ENCODE data around the gene DPH1.

Gene DPH1

DNA sequence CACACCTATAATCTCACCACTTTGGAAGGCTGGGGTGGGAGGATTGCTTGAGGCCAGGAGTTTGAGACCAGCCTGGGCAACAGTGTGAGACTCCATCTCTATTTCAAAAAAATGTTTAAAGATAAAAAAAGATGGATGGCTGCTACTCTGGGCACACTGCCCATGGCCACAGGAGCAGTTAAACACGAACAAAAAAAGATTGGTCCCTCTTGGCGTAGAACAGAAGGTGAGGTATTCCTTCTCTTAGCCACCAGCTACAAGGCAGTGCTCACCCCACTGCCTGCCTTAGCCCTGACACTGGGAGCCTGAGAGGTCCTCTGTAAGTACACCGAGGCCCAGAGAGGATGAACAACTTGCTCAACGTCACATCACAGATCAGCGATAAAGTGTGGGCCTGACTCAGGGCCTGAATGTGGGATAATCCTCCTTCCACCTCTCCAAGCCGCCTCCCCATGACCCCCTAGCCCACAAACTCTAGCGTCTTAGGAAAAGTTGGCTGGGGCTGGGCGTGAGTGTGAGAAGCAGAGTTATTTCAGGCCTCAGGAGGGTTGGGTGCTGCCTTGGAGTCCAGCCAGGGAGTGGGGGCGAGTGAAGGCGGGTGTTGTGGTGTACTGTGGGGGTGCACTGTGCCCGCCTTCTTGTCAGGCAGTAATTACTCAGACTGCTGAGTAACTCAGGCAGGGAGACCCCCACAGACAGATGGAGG lies 2.3 kb upstream of the DPH1 start:
- DNase-seq = no peak

DNA sequence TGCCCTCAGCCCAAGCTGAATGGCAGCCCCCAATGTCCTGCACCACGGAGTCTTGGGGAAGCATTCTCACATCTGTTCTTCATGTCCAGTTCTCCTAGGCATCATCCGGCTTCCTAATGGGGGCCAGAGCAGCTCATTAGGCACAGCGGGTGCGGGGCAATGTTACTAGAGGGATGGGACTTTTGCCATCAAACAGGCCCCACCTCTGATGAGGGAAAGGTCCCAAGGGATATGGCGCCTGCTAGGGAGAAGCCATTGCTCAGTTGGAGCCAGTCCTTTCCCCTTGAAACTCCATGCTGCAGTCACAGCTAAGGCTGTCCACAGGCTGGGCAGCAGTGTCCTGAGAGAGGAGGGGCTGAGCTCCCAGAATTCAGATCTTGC lies 1.7 kb upstream of the DPH1 start:
- no peak for DNase-seq

DNA sequence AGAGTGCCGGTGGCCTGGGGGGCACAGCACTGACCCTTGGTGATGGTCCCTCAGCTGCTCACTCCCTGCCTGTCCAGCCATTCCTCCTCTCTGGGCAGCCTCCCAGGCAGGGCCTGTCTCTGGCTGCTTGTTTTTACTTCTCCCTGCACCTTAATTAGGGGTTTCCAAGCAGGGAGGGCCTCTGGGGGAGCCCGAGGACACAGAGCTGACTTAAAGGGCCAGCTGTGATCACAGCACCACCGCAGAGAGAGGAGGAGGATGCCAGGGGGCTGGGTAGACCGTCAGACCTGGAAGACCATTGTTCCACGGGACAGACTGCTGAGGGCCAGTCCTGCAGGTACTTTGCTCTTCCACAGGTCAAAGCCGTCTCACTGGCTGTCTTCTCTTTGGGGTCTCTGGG lies 1.2 kb upstream of the DPH1 start:
- no peak for DNase-seq

DNA sequence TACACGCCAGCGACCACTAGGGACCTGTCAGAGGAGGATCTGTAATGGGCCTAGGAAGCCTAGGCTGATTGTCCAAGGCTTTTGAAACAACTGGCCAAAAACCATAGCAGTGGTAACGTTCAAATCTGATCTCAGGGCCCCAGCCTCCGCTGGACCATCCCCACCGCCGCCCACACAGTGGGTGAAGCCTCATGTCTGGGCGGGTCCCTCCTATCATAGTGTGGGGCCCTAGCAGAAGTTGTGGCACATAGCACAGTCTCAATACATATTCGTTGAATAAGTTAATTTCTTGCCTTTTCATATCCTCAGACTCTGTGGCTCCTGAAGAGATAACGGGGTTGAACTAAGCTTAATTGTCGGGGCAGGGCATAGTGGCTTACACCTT lies 818 bp downstream of the DPH1 start:
- DNase-seq = no peak

DNA sequence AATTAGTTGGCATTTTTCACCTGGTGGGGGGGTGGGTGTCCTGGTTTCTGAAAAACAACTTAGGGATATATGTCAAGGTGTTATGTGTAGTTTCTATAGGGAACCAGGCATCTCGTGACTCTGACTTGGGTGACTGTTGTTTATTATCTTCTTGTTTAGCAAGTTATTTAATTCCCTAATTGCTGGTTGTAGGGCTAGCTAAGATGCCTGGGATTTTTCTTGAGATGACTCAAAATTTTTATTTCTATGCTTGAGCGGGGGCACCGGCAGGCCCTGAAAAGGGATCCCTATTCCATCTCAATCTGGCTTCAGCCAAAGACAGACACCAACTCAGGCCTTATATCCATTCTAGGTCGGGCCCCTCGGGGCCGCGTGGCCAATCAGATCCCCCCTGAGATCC lies 3.2 kb downstream of the DPH1 start:
- DNase-seq = no peak

DNA sequence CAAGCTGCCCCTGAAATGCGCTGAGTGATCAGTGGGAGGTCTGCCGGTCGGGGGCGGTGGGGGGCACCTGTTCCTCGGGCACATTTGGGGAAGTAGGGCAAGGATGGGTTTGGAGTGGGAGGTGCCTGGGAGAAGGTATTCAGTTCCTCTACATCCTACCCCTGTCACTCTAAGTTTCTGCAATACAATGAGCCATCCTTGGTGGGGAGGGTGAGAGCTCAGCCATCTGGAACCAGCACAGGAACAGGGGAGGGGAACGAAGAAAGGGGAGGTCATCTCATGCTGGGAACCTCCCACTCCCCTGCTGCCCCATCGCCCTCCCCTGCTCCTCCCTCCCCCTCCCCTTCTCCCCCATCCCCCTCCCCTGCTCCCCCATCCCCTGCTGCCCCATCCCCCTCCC lies 4.2 kb downstream of the DPH1 start:
- DNase-seq = no peak

DNA sequence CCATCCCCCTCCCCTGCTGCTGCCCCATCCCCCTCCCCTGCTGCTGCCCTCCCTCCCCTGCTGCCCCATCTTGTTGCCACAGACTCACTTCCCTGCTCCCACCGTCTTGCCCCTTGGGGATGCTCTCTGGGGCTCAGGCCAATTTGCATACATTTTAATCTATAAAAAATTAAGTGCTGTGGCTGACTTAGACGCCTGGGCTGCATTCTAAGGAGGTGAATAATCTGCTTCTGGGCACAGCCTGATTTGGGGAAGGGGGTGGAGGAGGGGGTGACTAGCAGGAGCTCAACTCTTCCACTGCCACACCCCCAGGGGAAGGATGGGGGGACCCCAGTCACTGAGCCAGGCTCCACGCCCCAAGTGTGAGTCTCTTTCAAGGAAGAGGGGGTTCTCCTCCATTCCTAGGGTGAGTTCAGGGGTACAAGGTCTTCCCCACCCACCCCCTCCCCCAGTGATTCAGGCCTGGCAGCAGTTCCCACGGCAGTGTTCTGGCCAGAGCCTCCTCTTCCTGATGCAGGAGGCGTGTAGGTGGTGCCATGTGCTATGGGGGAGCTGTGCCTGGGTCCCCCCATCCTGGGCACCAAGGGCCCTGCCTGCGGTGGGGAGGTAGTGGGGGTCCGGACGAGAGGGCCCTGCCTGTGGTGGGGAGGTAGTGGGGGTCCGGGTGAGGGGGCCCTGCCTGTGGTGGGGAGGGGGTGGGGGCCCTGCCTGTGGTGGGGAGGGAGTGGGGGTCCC lies 5.0 kb downstream of the DPH1 start:
- no peak for DNase-seq

DNA sequence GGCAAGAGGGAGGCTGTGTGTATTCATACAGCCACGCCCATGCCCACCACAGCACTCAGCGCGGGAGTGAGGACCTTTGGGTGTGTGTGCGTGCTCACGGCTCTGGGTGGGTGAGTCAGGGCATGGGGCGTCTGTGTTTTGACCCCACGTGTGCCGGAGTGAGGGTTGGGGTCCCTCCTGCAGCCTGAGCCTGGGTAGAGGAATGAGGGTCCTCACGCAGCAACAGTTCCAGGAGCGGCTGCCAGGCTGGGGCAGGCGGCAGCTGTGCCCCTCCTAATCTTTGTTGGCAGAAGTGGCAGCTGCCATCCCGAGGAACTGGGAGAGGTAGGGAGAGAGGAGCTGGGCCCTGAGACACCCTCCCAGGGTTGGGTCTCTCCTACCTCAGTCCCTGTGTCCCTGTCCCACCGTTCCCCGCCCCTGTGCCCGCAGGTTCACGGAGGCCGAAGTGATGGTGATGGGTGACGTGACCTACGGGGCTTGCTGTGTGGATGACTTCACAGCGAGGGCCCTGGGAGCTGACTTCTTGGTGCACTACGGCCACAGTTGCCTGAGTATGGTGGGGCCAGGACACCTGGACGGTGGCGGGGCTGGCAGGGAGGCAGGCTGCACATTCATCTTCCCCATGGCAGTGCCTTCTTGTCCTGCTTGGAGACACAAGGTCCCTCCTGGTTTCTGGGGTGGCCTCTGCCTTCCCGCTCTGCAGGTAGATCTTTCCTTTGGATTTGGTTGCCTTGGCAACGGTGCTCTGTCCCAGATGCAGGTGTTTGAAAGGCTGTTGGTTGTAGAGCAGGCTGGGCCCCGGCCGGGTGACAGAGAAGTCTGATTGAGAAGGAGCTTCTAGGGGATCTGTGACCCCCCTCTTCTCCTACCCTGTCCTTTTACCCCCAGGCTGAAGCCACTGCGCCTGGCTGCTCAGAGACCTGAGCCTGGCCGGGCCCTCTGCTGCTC lies 5.9 kb downstream of the DPH1 start:
- DNase-seq = no peak

DNA sequence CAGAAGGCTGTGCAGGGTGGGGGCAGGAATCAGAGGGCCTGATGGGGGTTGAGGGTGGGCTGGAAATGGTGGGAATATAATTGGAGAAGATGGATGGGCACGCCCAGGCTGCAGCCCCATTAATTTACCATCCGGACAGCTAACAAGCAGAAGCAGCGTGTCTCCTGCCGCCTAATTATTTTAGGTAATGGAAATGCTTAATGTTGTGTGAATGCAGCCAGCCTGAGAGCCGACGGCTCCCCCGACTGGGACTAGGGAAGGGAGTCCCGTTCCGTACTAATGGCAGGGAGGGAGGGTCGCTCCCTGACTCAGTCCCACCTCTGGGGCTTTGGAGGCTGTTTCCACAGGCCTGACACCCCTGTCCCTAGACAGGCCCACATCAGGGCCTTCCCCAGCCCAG lies 7.2 kb downstream of the DPH1 start:
- DNase-seq = no peak

DNA sequence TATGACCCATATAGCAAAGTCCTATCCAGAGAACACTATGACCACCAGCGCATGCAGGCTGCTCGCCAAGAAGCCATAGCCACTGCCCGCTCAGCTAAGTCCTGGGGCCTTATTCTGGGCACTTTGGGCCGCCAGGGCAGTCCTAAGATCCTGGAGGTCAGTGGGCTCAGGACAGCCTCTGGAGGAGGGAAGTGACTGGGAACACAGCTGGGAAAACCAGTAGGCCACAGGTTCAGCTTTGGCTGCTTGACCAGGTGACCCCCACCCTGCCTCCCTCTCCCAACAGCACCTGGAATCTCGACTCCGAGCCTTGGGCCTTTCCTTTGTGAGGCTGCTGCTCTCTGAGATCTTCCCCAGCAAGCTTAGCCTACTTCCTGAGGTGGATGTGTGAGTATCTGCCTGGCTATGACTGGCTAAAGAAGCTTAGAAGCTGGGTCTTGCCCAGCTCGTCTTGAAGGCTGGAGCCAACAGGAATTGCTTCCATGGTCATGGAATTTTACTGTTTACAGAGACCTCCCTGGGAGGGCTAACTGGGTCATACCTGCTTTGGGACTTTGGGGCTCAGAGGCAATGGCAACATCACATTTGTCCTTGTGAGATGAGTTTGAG lies 10.4 kb downstream of the DPH1 start:
- DNase-seq = no peak

DNA sequence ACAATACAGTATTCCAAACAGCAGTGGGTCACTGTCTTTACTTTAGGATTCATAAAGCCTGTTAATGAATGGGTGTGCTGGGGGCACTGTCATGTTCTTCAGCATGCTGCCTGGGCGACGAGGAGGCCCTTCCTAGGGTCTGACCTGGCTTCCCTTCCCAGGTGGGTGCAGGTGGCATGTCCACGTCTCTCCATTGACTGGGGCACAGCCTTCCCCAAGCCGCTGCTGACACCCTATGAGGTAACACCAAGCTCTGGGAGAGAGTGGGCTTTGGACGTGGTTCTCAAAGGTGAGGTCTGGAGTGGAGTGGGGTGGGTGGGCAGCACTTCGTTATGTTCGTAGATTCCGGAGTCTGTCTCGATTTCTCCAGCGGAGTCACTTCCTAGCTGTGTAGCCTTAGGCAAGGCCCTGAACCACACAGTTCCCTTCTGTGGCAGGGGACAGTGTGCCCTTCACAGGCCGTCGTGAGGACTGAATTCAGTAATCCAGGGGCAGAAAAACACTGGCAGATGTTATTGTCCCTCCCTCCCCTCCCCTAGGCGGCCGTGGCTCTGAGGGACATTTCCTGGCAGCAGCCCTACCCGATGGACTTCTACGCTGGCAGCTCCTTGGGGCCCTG lies 11.1 kb downstream of the DPH1 start:
- DNase-seq = no peak

DNA sequence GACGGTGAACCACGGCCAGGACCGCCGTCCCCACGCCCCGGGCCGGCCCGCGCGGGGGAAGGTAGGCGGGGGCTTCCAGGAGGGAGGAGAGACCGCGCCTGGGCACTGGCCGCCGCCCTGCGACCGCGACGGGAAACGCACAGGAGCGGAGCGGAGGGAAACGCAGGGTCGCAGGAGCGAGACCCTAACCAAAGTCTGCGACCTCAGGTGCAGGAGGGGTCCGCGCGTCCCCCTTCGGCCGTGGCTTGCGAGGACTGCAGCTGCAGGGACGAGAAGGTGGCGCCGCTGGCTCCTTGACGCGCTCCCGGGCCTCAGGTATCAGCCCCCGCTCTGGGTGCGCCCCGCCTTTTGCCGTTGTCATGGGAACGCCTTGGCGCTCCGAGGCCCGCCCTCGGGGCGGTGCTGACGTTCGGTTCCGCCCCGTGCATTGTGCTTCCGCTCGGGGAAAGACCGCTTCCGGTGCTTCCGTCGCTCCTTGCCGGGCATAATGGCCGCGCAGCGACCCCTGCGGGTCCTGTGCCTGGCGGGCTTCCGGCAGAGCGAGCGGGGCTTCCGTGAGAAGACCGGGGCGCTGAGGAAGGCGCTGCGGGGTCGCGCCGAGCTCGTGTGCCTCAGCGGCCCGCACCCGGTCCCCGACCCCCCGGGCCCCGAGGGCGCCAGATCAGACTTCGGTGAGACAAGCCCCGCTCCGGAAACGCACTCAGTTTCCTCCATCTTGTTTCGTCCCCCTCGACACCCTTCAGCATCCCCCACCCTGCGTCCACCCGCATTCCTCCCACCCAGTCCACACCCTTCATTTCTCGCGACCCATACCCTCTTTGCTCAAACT lies 11.8 kb downstream of the DPH1 start, which contains the start of gene OVCA2:
Gene OVCA2 (plus strand): TSS at position 462 of the 829 bp plus-strand sequence. CDS start 26 bp downstream, at position 488.
- peak in 1 of 2 experiments; percentile 76 for DNase-seq

DNA sequence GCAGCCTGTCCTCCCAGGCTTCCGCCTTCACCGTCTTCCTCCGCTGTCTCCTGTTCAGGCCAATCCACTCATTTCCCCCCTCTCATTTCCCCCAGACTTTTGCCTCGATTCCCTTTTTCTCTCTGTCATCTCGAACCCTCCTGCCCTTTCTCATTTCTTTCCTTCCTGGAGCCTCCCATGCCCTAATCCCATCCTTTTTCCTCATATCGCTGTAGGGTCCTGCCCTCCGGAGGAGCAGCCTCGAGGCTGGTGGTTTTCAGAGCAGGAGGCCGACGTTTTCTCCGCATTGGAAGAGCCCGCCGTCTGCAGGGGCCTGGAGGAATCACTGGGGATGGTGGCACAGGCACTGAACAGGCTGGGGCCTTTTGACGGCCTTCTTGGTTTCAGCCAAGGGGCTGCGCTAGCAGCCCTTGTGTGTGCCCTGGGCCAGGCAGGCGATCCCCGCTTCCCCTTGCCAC lies 12.5 kb downstream of the DPH1 start:
- no peak for DNase-seq

DNA sequence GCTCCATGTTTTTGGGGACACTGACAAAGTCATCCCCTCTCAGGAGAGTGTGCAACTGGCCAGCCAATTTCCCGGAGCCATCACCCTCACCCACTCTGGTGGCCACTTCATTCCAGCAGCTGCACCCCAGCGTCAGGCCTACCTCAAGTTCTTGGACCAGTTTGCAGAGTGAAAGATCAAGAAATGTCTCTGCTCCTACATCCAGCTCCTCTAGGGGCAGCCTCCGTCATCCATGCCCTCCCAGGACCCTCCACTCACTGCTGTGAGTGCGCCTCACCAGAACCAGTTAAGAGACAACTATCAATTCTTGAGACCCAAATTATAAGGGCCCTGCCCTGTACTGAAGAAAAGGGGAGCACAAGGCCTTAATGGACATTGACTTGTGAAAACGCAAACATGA lies 13.0 kb downstream of the DPH1 start:
- DNase-seq = no peak

DNA sequence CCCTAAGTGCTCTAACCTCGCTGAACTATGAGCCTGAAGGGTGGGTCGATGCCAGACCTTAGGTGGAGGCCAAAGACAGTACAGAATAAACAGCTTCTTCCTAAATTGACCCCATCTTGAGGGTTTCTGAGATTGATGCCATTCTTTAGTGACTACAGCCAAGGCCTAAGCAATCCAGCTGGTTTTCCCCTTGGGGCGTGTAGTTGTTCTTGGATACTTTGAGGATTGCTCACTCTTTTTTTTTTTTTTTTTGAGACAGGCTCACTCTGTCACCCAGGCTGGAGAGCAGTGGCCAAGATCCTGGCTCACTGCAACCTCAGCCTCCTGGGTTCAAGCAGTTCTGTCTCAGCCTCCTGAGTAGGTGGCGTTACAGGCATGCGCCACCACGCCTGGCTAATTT lies 13.8 kb downstream of the DPH1 start:
- DNase-seq = no peak

DNA sequence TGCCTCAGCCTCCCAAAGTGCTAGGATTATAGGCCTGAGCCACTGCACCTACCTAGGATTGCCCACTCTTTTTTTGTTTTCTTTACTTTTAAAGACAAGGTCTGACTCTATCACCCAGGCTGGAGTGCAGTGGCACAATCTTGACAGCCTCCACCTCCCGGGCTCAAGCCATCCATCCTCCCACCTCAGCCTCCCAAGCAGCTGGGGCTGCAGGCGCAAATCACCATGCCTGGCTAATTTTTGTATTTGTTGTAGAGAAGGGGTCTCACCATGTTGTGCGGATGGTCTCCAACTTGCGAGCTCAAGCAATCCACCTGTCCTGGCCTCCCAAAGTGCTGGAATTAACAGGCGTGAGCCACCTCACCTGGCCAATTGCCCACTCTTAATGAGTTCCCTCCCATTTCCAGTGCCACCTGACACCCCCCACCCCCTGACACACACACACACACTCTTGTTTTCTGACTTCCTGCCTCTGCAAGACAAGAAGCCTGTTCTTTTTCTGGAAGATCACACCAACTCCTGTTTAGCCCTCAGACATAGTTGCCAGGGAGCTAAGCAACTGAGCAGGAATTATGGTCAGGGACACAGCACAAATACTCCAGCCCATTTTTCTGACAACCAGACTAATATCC lies 14.4 kb downstream of the DPH1 start:
- DNase-seq = no peak

DNA sequence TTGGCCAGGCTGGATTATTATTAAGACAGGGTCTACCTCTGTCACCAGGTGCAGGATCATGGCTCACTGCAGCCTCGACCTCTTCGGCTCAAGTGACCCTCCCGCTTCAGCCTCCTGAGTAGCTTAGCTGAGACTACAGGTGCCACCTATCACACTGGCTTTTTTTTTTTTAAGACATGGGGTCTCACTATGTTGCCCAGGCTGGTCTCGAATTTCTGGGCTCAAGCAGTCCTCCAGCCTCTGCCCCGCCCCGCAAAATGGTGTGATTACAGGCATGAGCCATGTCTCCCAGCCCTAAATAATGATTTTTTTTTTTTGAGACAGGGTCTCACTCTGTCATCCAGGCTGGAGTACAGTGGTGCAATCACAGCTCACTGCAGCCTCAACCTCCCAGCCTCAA lies 17.6 kb downstream of the DPH1 start:
- DNase-seq = no peak

DNA sequence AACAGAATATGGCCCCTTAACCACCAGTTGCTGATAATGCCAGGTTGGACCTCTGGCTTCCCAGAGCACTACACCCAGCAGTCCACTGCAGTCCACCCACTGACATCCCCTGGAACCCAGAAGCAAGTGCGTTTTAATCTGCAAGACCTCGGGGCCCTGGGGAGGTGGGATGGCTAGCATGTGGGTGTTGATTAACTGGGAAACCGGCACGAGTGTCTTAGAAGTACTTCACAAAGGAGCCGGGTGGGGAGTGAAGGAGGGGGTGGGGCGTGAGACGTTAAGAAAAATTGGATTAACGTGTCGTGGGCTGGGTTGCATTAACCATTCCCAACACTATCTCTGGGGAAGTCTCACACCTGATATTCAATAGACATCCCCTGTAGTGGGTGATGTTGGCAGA lies 18.9 kb downstream of the DPH1 start:
- DNase-seq = no peak

DNA sequence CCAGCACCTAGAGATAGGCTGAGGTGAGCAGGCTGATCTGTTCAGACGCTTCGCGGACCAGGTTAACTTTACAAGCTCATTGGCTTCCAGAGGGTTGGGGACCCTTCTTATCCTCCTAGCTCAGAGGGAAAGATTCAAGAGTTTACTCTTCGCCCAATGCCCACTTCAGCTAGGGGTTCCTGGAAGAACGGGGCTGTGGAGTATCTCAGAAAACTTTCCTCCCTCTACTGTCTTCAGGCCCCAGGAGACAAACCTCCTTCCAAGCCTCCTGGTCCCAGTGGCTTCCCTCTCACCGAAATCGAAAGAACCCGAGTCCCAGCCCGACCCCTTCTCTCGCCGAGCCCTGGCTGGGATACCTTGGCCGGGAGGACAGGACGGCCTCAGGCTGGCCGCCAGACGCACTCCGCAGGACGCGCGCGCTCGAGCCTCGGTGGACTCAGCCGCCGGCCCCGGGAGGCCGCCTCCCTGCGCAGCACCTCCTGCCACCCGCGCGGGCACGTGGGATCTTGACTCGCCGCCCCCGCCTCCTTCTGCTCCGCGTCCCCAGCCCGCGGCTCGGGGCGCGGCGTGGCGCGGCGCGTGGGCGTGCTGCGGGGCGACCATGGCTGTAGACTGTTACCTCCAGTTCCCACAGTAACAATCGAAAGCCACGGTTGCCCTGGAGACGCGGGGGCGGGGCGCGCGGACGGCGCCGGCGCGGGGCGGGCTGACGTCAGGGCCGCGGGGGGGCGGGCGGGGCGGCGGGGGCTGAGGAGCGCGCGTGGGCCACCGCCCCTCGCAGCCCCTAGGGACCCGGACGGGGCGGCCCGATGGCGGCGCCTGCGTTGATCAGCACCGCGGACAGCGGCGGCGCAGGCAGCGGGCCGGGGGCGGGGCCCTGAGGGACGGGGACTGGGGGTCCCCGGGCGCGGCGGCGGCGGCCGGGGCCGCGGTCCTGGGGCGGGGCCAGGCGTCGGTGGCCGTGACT lies 19.7 kb downstream of the DPH1 start:
- DNase-seq = no peak

Measured in cerebellar nuclear complex (tissue), 1 donor.